ENCODE data around the gene ATP12A. TPM values are rescaled to one million over a fixed set of nuclear protein-coding genes. Genes with fewer than 3 reads are reported as not detected.

Gene ATP12A
- total RNA-seq, 1 donor from 2014 or later: not detected

- H3K9me3 ChIP-seq (ENCODE audit: control insufficient read depth in 3 of 3, low read length in 3 of 3): no peaks in the 10 kb centered on the region
- no peaks in the 10 kb centered on the region for H3K36me3 ChIP-seq (ENCODE audit: control insufficient read depth in 3 of 3, insufficient read depth in 3 of 3, low read length in 3 of 3)
- H3K9ac ChIP-seq (ENCODE audit: low read depth in 1 of 3, low read length in 3 of 3): no peak overlapping the region
- peaks cover 5 to 16% (median 12%) of the 10 kb centered on the region in 3 donors for H3K27me3 ChIP-seq (ENCODE audit: control insufficient read depth in 3 of 3, insufficient read depth in 3 of 3, low read length in 3 of 3)
- H3K4me1 ChIP-seq (ENCODE audit: control insufficient read depth in 3 of 3, insufficient read depth in 3 of 3, low read length in 3 of 3): no peaks in the 10 kb centered on the region
- H3K27ac ChIP-seq (ENCODE audit: low read depth, low read length): no peak overlapping the region
- H3K4me3 ChIP-seq (ENCODE audit: low read length in 3 of 3): no peak overlapping the region
Measured at GRCh38 chr13:24699541-24699940, 19.3 kb downstream of the ATP12A start.

GRCh38 chr13:24700539-24700938, 20.3 kb downstream of the ATP12A start:
- Histone ChIP-seq H3K4me1 (ENCODE audit: control insufficient read depth in 3 of 3, insufficient read depth in 3 of 3, low read length in 3 of 3) (no peaks in the 10 kb centered on the region), H3K9me3 (ENCODE audit: control insufficient read depth in 3 of 3, low read length in 3 of 3) (no peaks in the 10 kb centered on the region), H3K27ac (ENCODE audit: low read depth, low read length) (no peak overlapping the region), H3K4me3 (ENCODE audit: low read length in 3 of 3) (no peak overlapping the region), H3K36me3 (ENCODE audit: control insufficient read depth in 3 of 3, insufficient read depth in 3 of 3, low read length in 3 of 3) (no peaks in the 10 kb centered on the region), H3K9ac (ENCODE audit: low read depth in 1 of 3, low read length in 3 of 3) (no peak overlapping the region), H3K27me3 (ENCODE audit: control insufficient read depth in 3 of 3, insufficient read depth in 3 of 3, low read length in 3 of 3) (peaks cover 5 to 21% (median 9%) of the 10 kb centered on the region in 3 donors)

- Histone ChIP-seq H3K4me3 (ENCODE audit: low read length in 3 of 3) (no peak overlapping the region), H3K9me3 (ENCODE audit: control insufficient read depth in 3 of 3, low read length in 3 of 3) (no peaks in the 10 kb centered on the region), H3K9ac (ENCODE audit: low read depth in 1 of 3, low read length in 3 of 3) (no peak overlapping the region)
Measured at GRCh38 chr13:24706886-24707585, 26.8 kb downstream of the ATP12A start.

GRCh38 chr13:24709186-24709913, 29.1 kb downstream of the ATP12A start:
- peaks cover 0 to 9% (median 0%) of the 10 kb centered on the region in 3 donors for H3K27me3 ChIP-seq (ENCODE audit: control insufficient read depth in 3 of 3, insufficient read depth in 3 of 3, low read length in 3 of 3)
- H3K4me1 ChIP-seq (ENCODE audit: control insufficient read depth in 3 of 3, insufficient read depth in 3 of 3, low read length in 3 of 3): peaks cover 7 to 9% (median 7%) of the 10 kb centered on the region in 3 donors
- no peak overlapping the region for H3K9ac ChIP-seq (ENCODE audit: low read depth in 1 of 3, low read length in 3 of 3)
- no peaks in the 10 kb centered on the region for H3K36me3 ChIP-seq (ENCODE audit: control insufficient read depth in 3 of 3, insufficient read depth in 3 of 3, low read length in 3 of 3)
- H3K27ac ChIP-seq (ENCODE audit: low read depth, low read length): no peak overlapping the region
- no peak overlapping the region for H3K4me3 ChIP-seq (ENCODE audit: low read length in 3 of 3)
- H3K9me3 ChIP-seq (ENCODE audit: control insufficient read depth in 3 of 3, low read length in 3 of 3): no peaks in the 10 kb centered on the region

More at GRCh38 chr13:24706886-24707585, 26.8 kb downstream of the ATP12A start:
- H3K36me3 ChIP-seq (ENCODE audit: control insufficient read depth in 3 of 3, insufficient read depth in 3 of 3, low read length in 3 of 3): no peaks in the 10 kb centered on the region
- H3K27ac ChIP-seq (ENCODE audit: low read depth, low read length): no peak overlapping the region
- H3K27me3 ChIP-seq (ENCODE audit: control insufficient read depth in 3 of 3, insufficient read depth in 3 of 3, low read length in 3 of 3): peaks cover 0 to 11% (median 0%) of the 10 kb centered on the region in 3 donors
- no peaks in the 10 kb centered on the region for H3K4me1 ChIP-seq (ENCODE audit: control insufficient read depth in 3 of 3, insufficient read depth in 3 of 3, low read length in 3 of 3)

- peaks cover 0 to 5% (median 4%) of the 10 kb centered on the region in 3 donors for H3K27me3 ChIP-seq (ENCODE audit: control insufficient read depth in 3 of 3, insufficient read depth in 3 of 3, low read length in 3 of 3)
- no peak overlapping the region for H3K4me3 ChIP-seq (ENCODE audit: low read length in 3 of 3)
- H3K4me1 ChIP-seq (ENCODE audit: control insufficient read depth in 3 of 3, insufficient read depth in 3 of 3, low read length in 3 of 3): peaks cover 7 to 9% (median 7%) of the 10 kb centered on the region in 3 donors
- H3K9ac ChIP-seq (ENCODE audit: low read depth in 1 of 3, low read length in 3 of 3): no peak overlapping the region
- no peaks in the 10 kb centered on the region for H3K36me3 ChIP-seq (ENCODE audit: control insufficient read depth in 3 of 3, insufficient read depth in 3 of 3, low read length in 3 of 3)
- no peak overlapping the region for H3K27ac ChIP-seq (ENCODE audit: low read depth, low read length)
- H3K9me3 ChIP-seq (ENCODE audit: control insufficient read depth in 3 of 3, low read length in 3 of 3): no peaks in the 10 kb centered on the region
Measured at GRCh38 chr13:24713022-24713421, 32.8 kb downstream of the ATP12A start.

GRCh38 chr13:24716011-24716410, 35.8 kb downstream of the ATP12A start:
- H3K4me1 ChIP-seq (ENCODE audit: control insufficient read depth in 3 of 3, insufficient read depth in 3 of 3, low read length in 3 of 3): peaks cover 7 to 9% (median 7%) of the 10 kb centered on the region in 3 donors
- no peak overlapping the region for H3K4me3 ChIP-seq (ENCODE audit: low read length in 3 of 3)
- peaks cover 3 to 10% (median 6%) of the 10 kb centered on the region in 3 donors for H3K27me3 ChIP-seq (ENCODE audit: control insufficient read depth in 3 of 3, insufficient read depth in 3 of 3, low read length in 3 of 3)
- H3K27ac ChIP-seq (ENCODE audit: low read depth, low read length): no peak overlapping the region
- no peaks in the 10 kb centered on the region for H3K36me3 ChIP-seq (ENCODE audit: control insufficient read depth in 3 of 3, insufficient read depth in 3 of 3, low read length in 3 of 3)
- H3K9me3 ChIP-seq (ENCODE audit: control insufficient read depth in 3 of 3, low read length in 3 of 3): no peaks in the 10 kb centered on the region
- H3K9ac ChIP-seq (ENCODE audit: low read depth in 1 of 3, low read length in 3 of 3): no peak overlapping the region

- Histone ChIP-seq H3K4me3 (ENCODE audit: low read length in 3 of 3) (no peak overlapping the region), H3K36me3 (ENCODE audit: control insufficient read depth in 3 of 3, insufficient read depth in 3 of 3, low read length in 3 of 3) (no peaks in the 10 kb centered on the region), H3K9ac (ENCODE audit: low read depth in 1 of 3, low read length in 3 of 3) (no peak overlapping the region), H3K27me3 (ENCODE audit: control insufficient read depth in 3 of 3, insufficient read depth in 3 of 3, low read length in 3 of 3) (peaks cover 3 to 10% (median 6%) of the 10 kb centered on the region in 3 donors), H3K4me1 (ENCODE audit: control insufficient read depth in 3 of 3, insufficient read depth in 3 of 3, low read length in 3 of 3) (peaks cover 7 to 9% (median 7%) of the 10 kb centered on the region in 3 donors), H3K27ac (ENCODE audit: low read depth, low read length) (no peak overlapping the region), H3K9me3 (ENCODE audit: control insufficient read depth in 3 of 3, low read length in 3 of 3) (no peaks in the 10 kb centered on the region)
Measured at GRCh38 chr13:24716446-24716845, 36.2 kb downstream of the ATP12A start.

GRCh38 chr13:24717217-24717616, 37.0 kb downstream of the ATP12A start:
- H3K27ac ChIP-seq (ENCODE audit: low read depth, low read length): no peak overlapping the region
- H3K4me3 ChIP-seq (ENCODE audit: low read length in 3 of 3): no peak overlapping the region
- H3K9me3 ChIP-seq (ENCODE audit: control insufficient read depth in 3 of 3, low read length in 3 of 3): no peaks in the 10 kb centered on the region
- no peaks in the 10 kb centered on the region for H3K36me3 ChIP-seq (ENCODE audit: control insufficient read depth in 3 of 3, insufficient read depth in 3 of 3, low read length in 3 of 3)
- peaks cover 3 to 10% (median 6%) of the 10 kb centered on the region in 3 donors for H3K27me3 ChIP-seq (ENCODE audit: control insufficient read depth in 3 of 3, insufficient read depth in 3 of 3, low read length in 3 of 3)
- H3K9ac ChIP-seq (ENCODE audit: low read depth in 1 of 3, low read length in 3 of 3): no peak overlapping the region
- H3K4me1 ChIP-seq (ENCODE audit: control insufficient read depth in 3 of 3, insufficient read depth in 3 of 3, low read length in 3 of 3): peaks cover 7 to 9% (median 7%) of the 10 kb centered on the region in 3 donors

GRCh38 chr13:24718192-24718965, 38.2 kb downstream of the ATP12A start:
- Histone ChIP-seq H3K4me1 (ENCODE audit: control insufficient read depth in 3 of 3, insufficient read depth in 3 of 3, low read length in 3 of 3) (no peaks in the 10 kb centered on the region), H3K27me3 (ENCODE audit: control insufficient read depth in 3 of 3, insufficient read depth in 3 of 3, low read length in 3 of 3) (peaks cover 3 to 17% (median 6%) of the 10 kb centered on the region in 3 donors), H3K9ac (ENCODE audit: low read depth in 1 of 3, low read length in 3 of 3) (no peak overlapping the region), H3K4me3 (ENCODE audit: low read length in 3 of 3) (no peak overlapping the region), H3K36me3 (ENCODE audit: control insufficient read depth in 3 of 3, insufficient read depth in 3 of 3, low read length in 3 of 3) (no peaks in the 10 kb centered on the region), H3K27ac (ENCODE audit: low read depth, low read length) (no peak overlapping the region), H3K9me3 (ENCODE audit: control insufficient read depth in 3 of 3, low read length in 3 of 3) (no peaks in the 10 kb centered on the region)

Data from skeletal muscle tissue (tissue), 4 donors.